DMS153 treated with DMSO at 0.1 percent for 48 hours (cell line): ENCODE measurements around the gene RAP1A.

Source experiments
- DNase-seq: peaks from one replicate; lab custom pipeline; 2025; ENCODE audit not compliant: unreplicated experiment; lab: John Stamatoyannopoulos, UW

RAP1A gene

DNA sequence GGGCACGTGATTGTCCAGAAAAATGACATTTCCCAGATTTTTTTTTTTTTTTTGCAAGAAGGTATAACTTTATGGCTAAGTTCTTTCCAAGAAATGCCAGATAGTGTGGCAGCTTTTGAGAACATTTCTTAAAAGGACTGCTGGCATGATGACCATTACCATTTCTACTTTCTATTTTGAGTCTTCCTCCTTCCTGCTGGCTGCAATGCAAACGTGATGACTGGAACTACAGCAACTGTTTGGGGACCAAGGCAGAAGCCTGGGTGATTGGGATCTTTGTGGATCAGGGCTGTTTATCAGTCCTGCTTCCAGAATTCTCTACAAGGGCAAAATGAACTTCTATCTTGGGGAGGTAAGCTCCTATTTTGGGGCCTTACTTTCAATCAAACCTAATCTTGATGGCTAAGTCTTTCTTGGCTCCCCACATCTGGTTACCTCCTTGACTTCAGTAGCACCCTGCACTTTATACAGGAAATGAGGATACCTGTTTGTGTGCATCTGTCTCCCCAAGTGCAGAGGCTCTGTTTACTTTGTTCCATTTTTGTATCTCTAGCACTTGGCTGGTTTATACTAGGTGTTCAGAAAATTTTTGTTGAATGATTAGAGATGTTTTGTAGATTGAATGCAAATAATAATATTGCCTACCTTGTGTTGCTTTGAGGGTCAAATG lies 132.5 kb downstream of the RAP1A start:
- DNase-seq, result no peak

GRCh38 chr1:111754984-111755330 lies 135.4 kb downstream of the RAP1A start:
- DNase-seq, result peak; percentile 62

GRCh38 chr1:111755331-111756123 lies 135.9 kb downstream of the RAP1A start, which contains the start of gene DDX20:
Gene DDX20 (plus strand): TSS chr1:111755901. CDS start chr1:111755925, 24 bp downstream.
- peak; percentile 98 for DNase-seq

- no peak for DNase-seq
Measured at GRCh38 chr1:111756124-111756513, 136.5 kb downstream of the RAP1A start.

DNA sequence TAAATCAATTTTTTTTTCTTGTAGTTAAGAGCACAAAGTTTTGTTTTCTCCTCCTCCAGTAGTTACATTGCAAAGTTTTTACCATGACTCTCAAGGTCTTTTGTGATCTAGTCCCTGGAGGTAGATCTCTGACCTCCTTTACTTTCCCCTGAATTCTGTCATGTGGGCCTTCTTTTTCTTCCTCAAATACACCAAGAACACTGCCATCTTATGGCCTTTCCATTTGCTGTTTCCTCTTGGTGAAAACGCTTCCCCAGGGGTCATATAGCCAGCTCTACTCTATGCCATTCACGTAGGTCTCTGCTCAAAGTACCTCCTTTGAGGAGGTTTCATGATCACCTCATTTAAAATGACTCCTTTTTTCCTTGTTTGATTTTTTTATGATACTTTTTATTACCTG lies 138.8 kb downstream of the RAP1A start:
- DNase-seq, result no peak

- no peak for DNase-seq
Measured at GRCh38 chr1:111761717-111762116, 142.1 kb downstream of the RAP1A start.

DNA sequence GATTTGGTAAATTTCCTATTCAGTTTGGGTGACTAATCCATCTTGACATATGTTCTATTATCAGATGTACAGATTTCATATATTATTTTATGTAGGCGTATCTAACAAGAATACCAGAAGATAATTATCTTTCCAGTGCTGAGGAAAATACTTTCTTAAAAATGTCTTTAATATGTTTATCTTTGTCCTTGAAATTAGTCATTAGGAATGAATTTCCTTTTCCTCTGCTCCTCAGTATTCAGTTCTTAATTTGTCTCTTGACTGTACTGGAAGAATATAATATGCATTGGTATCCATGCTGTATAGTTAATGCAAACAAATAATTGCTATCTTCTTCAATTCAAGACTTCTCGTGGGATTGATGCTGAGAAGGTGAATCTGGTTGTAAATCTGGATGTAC lies 142.7 kb downstream of the RAP1A start:
- DNase-seq, result no peak
